CD4-positive, alpha-beta T cell (primary cell): ENCODE results near the gene KLHL5. TPM values are rescaled to one million over a fixed set of nuclear protein-coding genes. Genes with fewer than 3 reads are reported as not detected.

Source experiments
- ATAC-seq: fragments of 200-7000 bp; cut with Tn5 transposase; one replicate; pipeline ENCODE4 v1.10.0; 2022; ENCODE audit warnings: mild to moderate bottlenecking; ENCODE audit not compliant: poor library complexity
- CTCF ChIA-PET: fragments of 350-600 bp; sonication (Branson Sonifier 250); formaldehyde crosslinking; loops from one replicate; lab custom pipeline; 2021; ENCODE audit warnings: antibody characterized with exemption, inconsistent platforms; lab: Charles Lee
- POLR2A ChIA-PET: fragments of 350-600 bp; sonication (Branson Sonifier 250); formaldehyde crosslinking; loops from one replicate; lab custom pipeline; 2021; ENCODE audit warnings: antibody characterized with exemption, inconsistent platforms; lab: Charles Lee
- DNase-seq, 14 experiments: peaks; one replicate each; pipeline ENCODE4 v3.0.0-alpha.2; 2013 to 2020; ENCODE audit warnings: mixed read lengths in 2 of 14
- H3K27ac ChIP-seq, 2 donors: one replicate each; pipeline versions ENCODE4 v1.5.1 to v1.7.0; 2013; ENCODE audit warnings: low read length in 2 of 2, low read depth in 1 of 2, mild to moderate bottlenecking in 1 of 2
- H3K27me3 ChIP-seq, 2 experiments: 1 replicate in 1 of 2; 2 replicates in 1 of 2; pipeline versions ENCODE4 v1.6.1 to v1.7.0; 2013; ENCODE audit warnings: low read length in 2 of 2, control low read depth in 1 of 2, mild to moderate bottlenecking in 1 of 2, moderate library complexity in 1 of 2; ENCODE audit not compliant: insufficient read depth in 2 of 2, control insufficient read depth in 1 of 2
- H3K36me3 ChIP-seq: one replicate; pipeline ENCODE4 v1.6.1; 2013; ENCODE audit warnings: low read length, control low read depth; ENCODE audit not compliant: insufficient read depth
- H3K4me1 ChIP-seq: one replicate; pipeline ENCODE4 v1.6.1; 2013; ENCODE audit warnings: low read length, control low read depth; ENCODE audit not compliant: insufficient read depth
- H3K4me3 ChIP-seq: one replicate; pipeline ENCODE4 v1.5.1; 2013; ENCODE audit warnings: mild to moderate bottlenecking, low read length, moderate library complexity
- H3K9me3 ChIP-seq, 2 experiments: 1 replicate in 1 of 2; 2 replicates in 1 of 2; pipeline versions ENCODE4 v1.6.1 to v1.7.0; 2013; ENCODE audit warnings: low read length in 2 of 2, mild to moderate bottlenecking in 2 of 2, control low read depth in 1 of 2, moderate library complexity in 1 of 2; ENCODE audit not compliant: control insufficient read depth in 1 of 2, insufficient read depth in 1 of 2
- H3K27ac Mint-ChIP-seq: one replicate; pipeline ENCODE4 v1.8.0; 2020; ENCODE audit warnings: mixed read lengths
- H3K27me3 Mint-ChIP-seq: one replicate; pipeline ENCODE4 v1.8.0; 2021; ENCODE audit warnings: mixed read lengths
- H3K36me3 Mint-ChIP-seq: one replicate; pipeline ENCODE4 v1.8.0; 2021; ENCODE audit warnings: low read depth, mixed read lengths
- H3K4me1 Mint-ChIP-seq: one replicate; pipeline ENCODE4 v1.8.0; 2021; ENCODE audit warnings: low read depth, mixed read lengths
- H3K4me3 Mint-ChIP-seq: one replicate; pipeline ENCODE4 v1.8.0; 2020; ENCODE audit warnings: mild to moderate bottlenecking, mixed read lengths
- H3K9me3 Mint-ChIP-seq: one replicate; pipeline ENCODE4 v1.8.0; 2020; ENCODE audit warnings: mixed read lengths
- CTCF ChIP-seq: fragments of 200-600 bp; IDR thresholded peaks from one replicate; pipeline ENCODE4 v1.8.0; 2022; ENCODE audit warnings: antibody characterized with exemption, mild to moderate bottlenecking
- intact Hi-C, 2 experiments: fragments of 100-400 bp; cut with DNase I in 1 of 2; cut with micrococcal nuclease in 1 of 2; formaldehyde crosslinking; loops; one replicate each; pipeline versions ENCODE4 v1.15.1 to v1.9.0; 2023 to 2025; cut with DNase I, micrococcal nuclease
- total RNA-seq, 174 experiments: library from RNA in 2 of 174; stranded (reverse) in 2 of 174; gene quantifications; one replicate each; pipeline ENCODE4 v1.2.3 and lab custom pipeline; 2021 to 2026

Gene KLHL5
- total RNA-seq, 2 experiments from 2014 or later: 17.7 to 18.6 TPM

GRCh38 chr4:39037941-39038340 is 24.1 kb upstream of the KLHL5 start:
- Histone ChIP-seq H3K9me3 (no peaks in the 10 kb centered on the region), H3K4me3 (no peak overlapping the region), H3K27me3 (no peaks in the 10 kb centered on the region), H3K36me3 (no peaks in the 10 kb centered on the region), H3K27ac (no peak overlapping the region), H3K4me1 (peaks cover 6% of the 10 kb centered on the region)
- Mint-ChIP-seq H3K27ac (no peak overlapping the region), H3K9me3 (no peaks in the 10 kb centered on the region), H3K4me1 (peaks cover 15% of the 10 kb centered on the region), H3K36me3 (no peaks in the 10 kb centered on the region), H3K27me3 (no peaks in the 10 kb centered on the region), H3K4me3 (no peak overlapping the region)
- intact Hi-C loops: no loop called here
- POLR2A ChIA-PET: no interaction called here
- TF ChIP-seq CTCF: no peak
- no peak for ATAC-seq
- CTCF ChIA-PET: no interaction called here
- no peak for DNase-seq

GRCh38 chr4:39039108-39039507 is 22.9 kb upstream of the KLHL5 start:
- no peak for DNase-seq
- peaks cover 9% of the 10 kb centered on the region for H3K4me1 ChIP-seq
- ChIA-PET CTCF (no interaction called here), POLR2A (no interaction called here)
- no peaks in the 10 kb centered on the region for H3K9me3 ChIP-seq
- no peak for TF ChIP-seq CTCF
- H3K4me3 ChIP-seq: no peak overlapping the region
- H3K36me3 ChIP-seq: no peaks in the 10 kb centered on the region
- Mint-ChIP-seq H3K9me3 (no peaks in the 10 kb centered on the region), H3K4me3 (no peak overlapping the region), H3K27me3 (no peaks in the 10 kb centered on the region), H3K27ac (no peak overlapping the region), H3K4me1 (peaks cover 15% of the 10 kb centered on the region), H3K36me3 (peaks cover 3% of the 10 kb centered on the region)
- H3K27me3 ChIP-seq: no peaks in the 10 kb centered on the region
- H3K27ac ChIP-seq: no peak overlapping the region
- intact Hi-C loops: no loop called here
- no peak for ATAC-seq

GRCh38 chr4:39042366-39042765 is 19.7 kb upstream of the KLHL5 start:
- H3K4me3 ChIP-seq: no peak overlapping the region
- Mint-ChIP-seq H3K4me1 (peaks cover 36% of the 10 kb centered on the region), H3K4me3 (peak overlapping the region; percentile 21), H3K27me3 (no peaks in the 10 kb centered on the region), H3K27ac (peak overlapping the region; percentile 18), H3K9me3 (no peaks in the 10 kb centered on the region), H3K36me3 (peaks cover 7% of the 10 kb centered on the region)
- H3K27ac ChIP-seq: no peak overlapping the region
- H3K36me3 ChIP-seq: no peaks in the 10 kb centered on the region
- H3K27me3 ChIP-seq: no peaks in the 10 kb centered on the region
- TF ChIP-seq CTCF: no peak
- POLR2A ChIA-PET: interaction anchor here (1.0 kb wide), 1 partner anchor 12 kb away, joined by 3 read pairs; no protein-coding TSS in a partner anchor
- ATAC-seq: no peak
- intact Hi-C loops: loop anchor here in 1 of 2 experiments (5.0 to 10.0 kb wide), 4 partner anchors 140 to 1358 kb away; partner anchors contain the start of genes LIAS, RELL1, RPL9 and UGDH
- peaks cover 20% of the 10 kb centered on the region for H3K4me1 ChIP-seq
- CTCF ChIA-PET: no interaction called here
- DNase-seq: no peak
- H3K9me3 ChIP-seq: no peaks in the 10 kb centered on the region
